ENCODE data around the gene PILRA.

Gene PILRA

GRCh38 chr7:100425347-100425746, 52.1 kb downstream of the PILRA start:
- no peak overlapping the region for H3K4me3 ChIP-seq (ENCODE audit: low read depth, low read length)
- no peak for DNase-seq (ENCODE audit: low read depth)
- TF ChIP-seq CTCF (conservative IDR thresholded peaks at IDR 0.05; ENCODE audit: low read depth, low read length) = no peak

GRCh38 chr7:100426516-100426915, 53.2 kb downstream of the PILRA start:
- no peak for DNase-seq (ENCODE audit: low read depth)
- no peak overlapping the region for H3K4me3 ChIP-seq (ENCODE audit: low read depth, low read length)

GRCh38 chr7:100427762-100428198, 54.5 kb downstream of the PILRA start:
- DNase-seq (ENCODE audit: low read depth) = no peak
- no peak for TF ChIP-seq CTCF (conservative IDR thresholded peaks at IDR 0.05; ENCODE audit: low read depth, low read length)
- H3K4me3 ChIP-seq (ENCODE audit: low read depth, low read length) = peak overlapping the region; percentile 81

More at GRCh38 chr7:100426516-100426915, 53.2 kb downstream of the PILRA start:
- TF ChIP-seq CTCF (conservative IDR thresholded peaks at IDR 0.05; ENCODE audit: low read depth, low read length) = no peak

GRCh38 chr7:100428199-100428966, 55.1 kb downstream of the PILRA start, which contains the start of gene ZCWPW1:
ZCWPW1 (minus strand) TSS chr7:100428703; CDS start chr7:100420649, 8,054 bp downstream.
- peak; percentile 98 for DNase-seq (ENCODE audit: low read depth)
- peak; percentile 6 for TF ChIP-seq CTCF (conservative IDR thresholded peaks at IDR 0.05; ENCODE audit: low read depth, low read length)
- H3K4me3 ChIP-seq (ENCODE audit: low read depth, low read length) = peak within 1 kb of the TSS; percentile 81

- DNase-seq (ENCODE audit: low read depth) = peak; percentile 100
- peak overlapping the region; percentile 81 for H3K4me3 ChIP-seq (ENCODE audit: low read depth, low read length)
- peak; percentile 11 for TF ChIP-seq CTCF (conservative IDR thresholded peaks at IDR 0.05; ENCODE audit: low read depth, low read length)
These were observed 55.8 kb downstream of the PILRA start for GRCh38 chr7:100428967-100429636.

- TF ChIP-seq CTCF (conservative IDR thresholded peaks at IDR 0.05; ENCODE audit: low read depth, low read length) = no peak
- DNase-seq (ENCODE audit: low read depth) = peak; percentile 98
These were observed 56.6 kb downstream of the PILRA start, which contains the start of gene MEPCE for GRCh38 chr7:100429637-100430492. MEPCE (plus strand) TSS chr7:100429831; CDS start chr7:100430019, 188 bp downstream.

More at GRCh38 chr7:100429637-100430492, 56.6 kb downstream of the PILRA start, which contains the start of gene MEPCE:
- peak within 1 kb of the TSS; percentile 81 for H3K4me3 ChIP-seq (ENCODE audit: low read depth, low read length)
